Trophoblast cell (in vitro differentiated cells and primary cell): Measurements from ENCODE around the gene TBC1D5.
A peak's percentile ranks its signal among the peaks of the same experiment; 100 is the strongest.

Source experiments
- DNase-seq, 2 donors: peaks; one replicate each; pipeline ENCODE4 v3.0.0-alpha.2; 2016
- H2AFZ ChIP-seq: 2 replicates; pipeline ENCODE4 v1.6.1; 2013; ENCODE audit warnings: low read length, moderate library complexity, mild to moderate bottlenecking; ENCODE audit not compliant: insufficient read depth, poor library complexity
- H2AK5ac ChIP-seq: 2 replicates; pipeline ENCODE4 v1.6.1; 2013; ENCODE audit warnings: mild to moderate bottlenecking, low read length
- H2BK120ac ChIP-seq: 2 replicates; pipeline ENCODE4 v1.6.1; 2013; ENCODE audit warnings: low read length, mild to moderate bottlenecking, moderate library complexity; ENCODE audit not compliant: insufficient read depth, poor library complexity
- H2BK12ac ChIP-seq: 2 replicates; pipeline ENCODE4 v1.6.1; 2013; ENCODE audit warnings: mild to moderate bottlenecking, low read length, moderate library complexity
- H2BK5ac ChIP-seq: 2 replicates; pipeline ENCODE4 v1.6.1; 2013; ENCODE audit warnings: low read length, low read depth, moderate library complexity, mild to moderate bottlenecking; ENCODE audit not compliant: poor library complexity
- H3K14ac ChIP-seq: 2 replicates; pipeline ENCODE4 v1.6.1; 2013; ENCODE audit warnings: mild to moderate bottlenecking, low read length
- H3K18ac ChIP-seq: 2 replicates; pipeline ENCODE4 v1.6.1; 2013; ENCODE audit warnings: mild to moderate bottlenecking, low read length
- H3K23ac ChIP-seq: 2 replicates; pipeline ENCODE4 v1.6.1; 2013; ENCODE audit warnings: low read length
- H3K27ac ChIP-seq: 2 replicates; pipeline ENCODE4 v1.5.1; 2013; ENCODE audit warnings: low read depth, mild to moderate bottlenecking, inconsistent platforms, low read length, moderate library complexity
- H3K27me3 ChIP-seq: 2 replicates; pipeline ENCODE4 v1.6.1; 2013; ENCODE audit warnings: inconsistent platforms, mild to moderate bottlenecking, low read length, moderate library complexity; ENCODE audit not compliant: insufficient read depth
- H3K36me3 ChIP-seq, 2 experiments: 1 replicate in 1 of 2; 2 replicates in 1 of 2; pipeline ENCODE4 v1.6.1; 2013; ENCODE audit warnings: low read length in 2 of 2, mild to moderate bottlenecking in 2 of 2, moderate library complexity in 1 of 2; ENCODE audit not compliant: insufficient read depth in 2 of 2, control insufficient read depth in 1 of 2
- H3K4ac ChIP-seq: 2 replicates; pipeline ENCODE4 v1.6.1; 2013; ENCODE audit warnings: low read depth, mild to moderate bottlenecking, low read length, moderate library complexity
- H3K4me1 ChIP-seq, 2 experiments: 1 replicate in 1 of 2; 2 replicates in 1 of 2; pipeline ENCODE4 v1.6.1; 2013; ENCODE audit warnings: low read length in 2 of 2, mild to moderate bottlenecking in 2 of 2, moderate library complexity in 1 of 2; ENCODE audit not compliant: insufficient read depth in 2 of 2, control insufficient read depth in 1 of 2
- H3K4me2 ChIP-seq: 2 replicates; pipeline ENCODE4 v1.6.1; 2013; ENCODE audit warnings: inconsistent platforms, mild to moderate bottlenecking, low read length, moderate library complexity
- H3K4me3 ChIP-seq: 2 replicates; pipeline ENCODE4 v1.5.1; 2013; ENCODE audit warnings: mild to moderate bottlenecking, low read depth, low read length, inconsistent platforms
- H3K79me1 ChIP-seq: one replicate; pipeline ENCODE4 v1.6.1; 2013; ENCODE audit warnings: low read length
- H3K79me2 ChIP-seq: 2 replicates; pipeline ENCODE4 v1.6.1; 2013; ENCODE audit warnings: low read length, mild to moderate bottlenecking; ENCODE audit not compliant: control insufficient read depth, insufficient read depth, poor library complexity
- H3K9ac ChIP-seq: 2 replicates; pipeline ENCODE4 v1.6.1; 2013; ENCODE audit warnings: mild to moderate bottlenecking, low read length
- H3K9me3 ChIP-seq: 2 replicates; pipeline ENCODE4 v1.6.1; 2013; ENCODE audit warnings: low read depth, mild to moderate bottlenecking, control low read depth, inconsistent platforms, low read length; ENCODE audit not compliant: insufficient read depth
- H4K12ac ChIP-seq: 2 replicates; pipeline ENCODE4 v1.6.1; 2013; ENCODE audit warnings: low read depth, mild to moderate bottlenecking, low read length, moderate library complexity
- H4K8ac ChIP-seq: 2 replicates; pipeline ENCODE4 v1.6.1; 2013; ENCODE audit warnings: low read depth, mild to moderate bottlenecking, low read length, moderate library complexity
- H4K91ac ChIP-seq: one replicate; pipeline ENCODE4 v1.6.1; 2013; ENCODE audit warnings: low read depth, mild to moderate bottlenecking, low read length, moderate library complexity
- WGBS: extraction: QIAGEN DNeasy Blood & Tissue Kit; methylation state at CpG from one replicate; pipeline ENCODE4 v1.1.7; 2013; ENCODE audit warnings: missing lambda C conversion rate; ENCODE audit not compliant: insufficient read length, insufficient coverage; ENCODE audit errors: extremely low coverage; 5-methylcytosine and 5-hydroxymethylcytosine counted together

TBC1D5 gene

DNA sequence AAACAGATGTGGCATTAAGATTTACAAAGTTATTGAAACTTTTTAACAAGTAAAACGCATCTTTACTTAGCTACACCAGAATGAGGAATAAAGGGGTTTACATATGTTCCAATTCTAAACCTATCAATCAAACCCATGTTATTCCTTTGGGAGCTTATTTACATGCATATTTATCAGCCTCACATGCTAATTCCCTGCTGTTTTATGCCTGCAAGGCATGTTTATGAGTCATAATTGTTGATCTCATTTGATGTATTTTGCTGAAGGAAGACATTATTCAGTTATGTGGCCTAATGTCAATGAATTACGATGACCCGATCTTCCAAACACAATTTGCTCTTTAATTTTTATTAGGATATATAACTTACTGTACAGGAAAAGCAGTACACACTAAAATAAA lies 272.9 kb downstream of the TBC1D5 start:
- WGBS: no CpG with 5 or more reads among the region's 3 CpGs

DNA sequence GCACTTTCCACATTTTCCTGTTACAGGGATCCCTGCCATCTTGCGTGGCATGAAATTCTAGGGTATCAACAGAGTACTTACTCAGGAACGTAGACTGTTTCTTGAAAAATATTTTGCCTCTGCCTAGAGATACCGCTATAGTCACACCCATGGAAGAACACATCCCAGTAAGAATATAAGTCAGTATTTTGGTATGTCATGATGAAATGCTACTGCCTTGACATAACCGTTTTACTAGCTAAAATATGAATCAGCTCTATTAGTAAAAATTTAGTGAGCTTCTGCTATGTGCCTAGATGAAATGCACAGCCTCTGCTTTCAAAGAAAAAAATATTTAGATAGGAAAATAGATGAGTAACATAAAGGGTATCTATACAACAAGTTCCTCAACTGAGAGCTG lies 276.4 kb downstream of the TBC1D5 start:
- Histone ChIP-seq H3K9me3 (no peaks in the 10 kb centered on the region), H2BK5ac (no peak overlapping the region), H3K9ac (no peak overlapping the region), H4K12ac (no peak overlapping the region), H2AFZ (no peak overlapping the region), H3K4ac (no peak overlapping the region), H3K4me2 (no peak overlapping the region), H3K27me3 (no peaks in the 10 kb centered on the region), H3K4me1 (peaks cover 0 to 3% of the 10 kb centered on the region in 2 experiments), H3K79me1 (no peaks in the 10 kb centered on the region), H3K14ac (no peak overlapping the region), H2BK12ac (no peak overlapping the region), H2AK5ac (no peak overlapping the region), H2BK120ac (no peak overlapping the region), H3K36me3 (no peaks in the 10 kb centered on the region), H4K8ac (no peak overlapping the region), H3K27ac (no peak overlapping the region), H3K79me2 (no peaks in the 10 kb centered on the region), H4K91ac (no peak overlapping the region), H3K23ac (no peak overlapping the region), H3K18ac (no peak overlapping the region), H3K4me3 (no peak overlapping the region)
- no CpG with 5 or more reads among the region's 4 CpGs for WGBS
- peak; percentile 36 to 91 for DNase-seq

More for the DNA sequence above, 272.9 kb downstream of the TBC1D5 start:
- H4K8ac ChIP-seq: no peak overlapping the region
- no peak overlapping the region for H3K27ac ChIP-seq
- H4K12ac ChIP-seq: no peak overlapping the region
- no peak overlapping the region for H4K91ac ChIP-seq
- H2AFZ ChIP-seq: no peak overlapping the region
- no peak overlapping the region for H3K4me2 ChIP-seq
- no peak overlapping the region for H3K4ac ChIP-seq
- peaks cover 0 to 3% of the 10 kb centered on the region in 2 experiments for H3K4me1 ChIP-seq
- no peaks in the 10 kb centered on the region for H3K79me1 ChIP-seq
- H3K4me3 ChIP-seq: no peak overlapping the region
- H2BK120ac ChIP-seq: no peak overlapping the region
- no peak overlapping the region for H2BK12ac ChIP-seq
- no peak overlapping the region for H3K18ac ChIP-seq
- no peaks in the 10 kb centered on the region for H3K36me3 ChIP-seq
- no peaks in the 10 kb centered on the region for H3K9me3 ChIP-seq
- H3K79me2 ChIP-seq: no peaks in the 10 kb centered on the region
- no peaks in the 10 kb centered on the region for H3K27me3 ChIP-seq
- H2BK5ac ChIP-seq: no peak overlapping the region
- H2AK5ac ChIP-seq: no peak overlapping the region
- no peak overlapping the region for H3K9ac ChIP-seq
- no peak for DNase-seq
- H3K14ac ChIP-seq: no peak overlapping the region
- H3K23ac ChIP-seq: no peak overlapping the region

DNA sequence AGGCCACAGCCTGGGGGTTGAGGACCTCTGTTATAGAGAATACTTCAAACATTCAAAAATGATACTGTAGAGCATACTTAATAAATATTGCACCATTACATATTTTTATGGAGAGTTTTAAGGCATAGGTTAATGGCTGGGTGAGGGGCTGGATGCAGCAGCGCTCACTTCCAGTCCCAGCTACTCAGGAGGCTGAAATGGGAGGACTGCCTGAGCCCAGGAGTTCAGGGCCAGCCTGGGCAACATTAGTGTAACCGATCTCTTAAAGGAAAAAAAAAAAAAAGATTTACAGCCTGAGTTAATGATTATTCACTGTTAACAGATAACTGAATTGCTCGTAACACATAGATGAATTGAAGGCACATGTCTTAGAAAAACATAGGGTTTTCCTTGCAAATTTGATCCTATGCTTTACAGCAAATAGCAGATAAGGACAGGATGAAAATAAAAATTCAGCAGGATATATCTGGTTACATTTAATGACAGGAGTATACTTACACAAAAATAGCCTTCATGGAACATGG lies 282.9 kb downstream of the TBC1D5 start:
- Histone ChIP-seq H3K27ac (no peak overlapping the region), H3K4ac (no peak overlapping the region), H2AFZ (no peak overlapping the region), H3K18ac (no peak overlapping the region), H2BK5ac (no peak overlapping the region), H4K12ac (no peak overlapping the region), H3K23ac (no peak overlapping the region), H4K91ac (no peak overlapping the region), H3K4me2 (no peak overlapping the region), H3K9ac (no peak overlapping the region), H2BK12ac (no peak overlapping the region), H3K79me2 (no peaks in the 10 kb centered on the region), H2BK120ac (no peak overlapping the region), H2AK5ac (no peak overlapping the region), H3K4me3 (no peak overlapping the region), H3K36me3 (no peaks in the 10 kb centered on the region), H4K8ac (no peak overlapping the region), H3K79me1 (no peaks in the 10 kb centered on the region), H3K9me3 (no peaks in the 10 kb centered on the region), H3K4me1 (no peaks in the 10 kb centered on the region), H3K14ac (no peak overlapping the region), H3K27me3 (no peaks in the 10 kb centered on the region)
- no CpG with 5 or more reads among the region's 3 CpGs for WGBS
- no peak for DNase-seq

DNA sequence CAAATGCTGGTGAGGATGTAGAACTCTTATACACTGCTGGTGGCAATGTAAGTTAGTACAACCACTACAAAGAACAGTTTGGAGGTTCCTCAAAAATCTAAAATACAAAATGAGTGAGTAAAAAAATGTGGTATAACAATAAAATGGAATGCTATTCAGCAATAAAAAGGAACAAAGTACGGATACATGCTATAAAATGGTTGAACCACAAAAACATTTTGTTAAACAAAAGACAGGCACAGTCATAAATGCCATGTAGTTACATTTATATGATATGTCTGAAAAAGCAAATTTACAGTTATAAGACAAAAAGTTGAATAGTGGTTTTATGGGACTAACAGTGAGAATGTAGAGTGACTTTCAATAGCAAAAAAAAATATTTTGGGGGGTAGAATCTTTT lies 285.8 kb downstream of the TBC1D5 start:
- no peak overlapping the region for H3K27ac ChIP-seq
- H3K23ac ChIP-seq: no peak overlapping the region
- no peak overlapping the region for H2AFZ ChIP-seq
- H3K27me3 ChIP-seq: no peaks in the 10 kb centered on the region
- no peaks in the 10 kb centered on the region for H3K4me1 ChIP-seq
- no CpG with 5 or more reads among the region's 1 CpG for WGBS
- H2BK120ac ChIP-seq: no peak overlapping the region
- no peaks in the 10 kb centered on the region for H3K79me1 ChIP-seq
- H4K91ac ChIP-seq: no peak overlapping the region
- no peak overlapping the region for H4K12ac ChIP-seq
- H2AK5ac ChIP-seq: no peak overlapping the region
- no peak overlapping the region for H4K8ac ChIP-seq
- H2BK5ac ChIP-seq: no peak overlapping the region
- H3K14ac ChIP-seq: no peak overlapping the region
- no peak overlapping the region for H3K18ac ChIP-seq
- H3K4ac ChIP-seq: no peak overlapping the region
- no peak overlapping the region for H3K4me3 ChIP-seq
- no peak overlapping the region for H2BK12ac ChIP-seq
- no peak overlapping the region for H3K4me2 ChIP-seq
- no peak overlapping the region for H3K9ac ChIP-seq
- H3K79me2 ChIP-seq: no peaks in the 10 kb centered on the region
- H3K9me3 ChIP-seq: no peaks in the 10 kb centered on the region
- no peak for DNase-seq
- no peaks in the 10 kb centered on the region for H3K36me3 ChIP-seq
